ENCODE measurements around the gene PLEKHA8.
A peak's percentile ranks its signal among the peaks of the same experiment; 100 is the strongest.

The PLEKHA8 gene

GRCh38 chr7:29987811-29988317 lies 40.3 kb upstream of the PLEKHA8 start:
- H3K4me3 ChIP-seq (ENCODE audit: low read length) = peak overlapping the region; percentile 94
- H3F3A ChIP-seq (ENCODE audit: control insufficient read depth, insufficient read depth) = peaks cover 34% of the 10 kb centered on the region
- TF ChIP-seq CTCF (IDR thresholded peaks at IDR 0.05; ENCODE audit: low read depth, low read length, poor library complexity, severe bottlenecking) = no peak
- no peaks in the 10 kb centered on the region for H4K20me1 ChIP-seq (ENCODE audit: control insufficient read depth, insufficient read depth, low read depth, low read length)
- peaks cover 48% of the 10 kb centered on the region for H3K4me1 ChIP-seq (ENCODE audit: control insufficient read depth, low read length)
- no peaks in the 10 kb centered on the region for H3K27me3 ChIP-seq (ENCODE audit: control insufficient read depth, low read length)
- H3K9me2 ChIP-seq (replicated peaks; ENCODE audit: control insufficient read depth, low read length) = no peaks in the 10 kb centered on the region
- H3K79me2 ChIP-seq (ENCODE audit: control insufficient read depth, low read length) = peaks cover 67% of the 10 kb centered on the region
- H3K36me3 ChIP-seq (ENCODE audit: control insufficient read depth, low read length) = no peaks in the 10 kb centered on the region
- peak overlapping the region; percentile 70 for H3K4me2 ChIP-seq (ENCODE audit: low read length)
- H3K9me3 ChIP-seq (ENCODE audit: control insufficient read depth, insufficient read depth, low read length) = no peaks in the 10 kb centered on the region
- H3K27ac ChIP-seq (ENCODE audit: low read depth, low read length) = peak overlapping the region; percentile 71

- H3K36me3 ChIP-seq (ENCODE audit: control insufficient read depth, low read length) = no peaks in the 10 kb centered on the region
- peak overlapping the region; percentile 94 for H3K4me3 ChIP-seq (ENCODE audit: low read length)
- H3K4me2 ChIP-seq (ENCODE audit: low read length) = peak overlapping the region; percentile 70
- TF ChIP-seq CTCF (IDR thresholded peaks at IDR 0.05; ENCODE audit: low read depth, low read length, poor library complexity, severe bottlenecking) = no peak
- TF ChIP-seq EZH2phosphoT487 (IDR thresholded peaks at IDR 0.05; ENCODE audit: borderline replicate concordance, low read length) = no peak
- H4K20me1 ChIP-seq (ENCODE audit: control insufficient read depth, insufficient read depth, low read depth, low read length) = no peaks in the 10 kb centered on the region
- no peaks in the 10 kb centered on the region for H3K27me3 ChIP-seq (ENCODE audit: control insufficient read depth, low read length)
- H3K9me3 ChIP-seq (ENCODE audit: control insufficient read depth, insufficient read depth, low read length) = no peaks in the 10 kb centered on the region
- peaks cover 34% of the 10 kb centered on the region for H3F3A ChIP-seq (ENCODE audit: control insufficient read depth, insufficient read depth)
- peak overlapping the region; percentile 71 for H3K27ac ChIP-seq (ENCODE audit: low read depth, low read length)
- H3K9me2 ChIP-seq (replicated peaks; ENCODE audit: control insufficient read depth, low read length) = no peaks in the 10 kb centered on the region
- H3K4me1 ChIP-seq (ENCODE audit: control insufficient read depth, low read length) = peaks cover 48% of the 10 kb centered on the region
- peaks cover 60% of the 10 kb centered on the region for H3K79me2 ChIP-seq (ENCODE audit: control insufficient read depth, low read length)
Observed at GRCh38 chr7:29988424-29989256, 39.6 kb upstream of the PLEKHA8 start.

GRCh38 chr7:29989257-29989995 lies 38.8 kb upstream of the PLEKHA8 start, which contains the start of gene SCRN1:
TSS of gene SCRN1 (minus strand) at chr7:29989801. CDS start at chr7:29969067, 20,734 bp downstream.
- Histone ChIP-seq H3K4me1 (ENCODE audit: control insufficient read depth, low read length) (peaks cover 47% of the 10 kb centered on the region), H3F3A (ENCODE audit: control insufficient read depth, insufficient read depth) (peaks cover 34% of the 10 kb centered on the region), H3K4me2 (ENCODE audit: low read length) (peak within 1 kb of the TSS; percentile 70), H3K36me3 (ENCODE audit: control insufficient read depth, low read length) (no peaks in the 10 kb centered on the region), H3K27ac (ENCODE audit: low read depth, low read length) (peak within 1 kb of the TSS; percentile 71), H3K9me2 (replicated peaks; ENCODE audit: control insufficient read depth, low read length) (no peaks in the 10 kb centered on the region), H3K27me3 (ENCODE audit: control insufficient read depth, low read length) (no peaks in the 10 kb centered on the region), H3K4me3 (ENCODE audit: low read length) (peak within 1 kb of the TSS; percentile 94), H3K9me3 (ENCODE audit: control insufficient read depth, insufficient read depth, low read length) (0 out of 2 replicates have a peak, but pooled peaks cover 3% of the 10 kb centered on the region), H4K20me1 (ENCODE audit: control insufficient read depth, insufficient read depth, low read depth, low read length) (no peaks in the 10 kb centered on the region), H3K79me2 (ENCODE audit: control insufficient read depth, low read length) (peaks cover 54% of the 10 kb centered on the region)
- TF ChIP-seq CTCF (IDR thresholded peaks at IDR 0.05; ENCODE audit: low read depth, low read length, poor library complexity, severe bottlenecking) (no peak), EZH2phosphoT487 (IDR thresholded peaks at IDR 0.05; ENCODE audit: borderline replicate concordance, low read length) (0 out of 2 replicates have a peak, but pooled peaks have one; percentile 42)

Data from DOHH2 (cell line).